NOMO-1 (cell line): ENCODE measurements around the gene GRAMD2A.
"Not testable (repeated sequence)": the region's sequence is repeated elsewhere in the genome, so short reads cannot be mapped to it uniquely, and the experiment has no call there.

ENCODE experiments used
- DNase-seq, 2 experiments: peaks; one replicate each; lab custom pipeline; 2025; ENCODE audit not compliant: unreplicated experiment in 2 of 2; lab: John Stamatoyannopoulos, UW

Gene GRAMD2A

DNA sequence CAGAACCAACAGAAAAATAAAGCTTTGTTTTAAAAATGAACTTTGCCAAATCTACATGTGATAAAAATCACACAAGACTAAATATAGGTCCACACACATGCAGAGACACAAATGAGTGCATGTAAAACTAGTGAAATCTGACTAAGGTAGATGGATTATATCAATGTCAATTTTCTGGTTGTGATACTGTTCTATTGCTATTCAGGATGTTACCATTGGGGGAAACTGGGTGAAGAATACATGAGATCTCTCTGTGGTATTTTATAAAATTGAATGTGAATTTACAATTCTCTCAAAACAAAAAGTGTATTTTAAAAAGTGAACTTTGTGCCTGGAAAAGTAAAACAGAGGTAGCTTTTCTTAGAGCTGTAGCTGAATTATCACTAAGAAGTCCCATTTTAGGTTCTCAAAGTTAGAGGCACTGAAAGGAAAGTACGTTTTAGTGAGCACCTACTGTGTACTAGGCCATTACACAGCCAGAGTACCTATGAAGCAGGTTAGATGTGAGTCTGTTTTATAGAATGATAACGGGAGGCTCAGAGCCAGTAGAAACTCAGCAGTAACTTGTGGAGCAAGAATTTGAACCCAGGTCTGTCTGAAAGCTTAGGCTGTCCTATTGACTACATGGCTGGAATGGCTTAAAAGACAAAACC lies 8.2 kb downstream of the GRAMD2A start:
- DNase-seq: no peak

DNA sequence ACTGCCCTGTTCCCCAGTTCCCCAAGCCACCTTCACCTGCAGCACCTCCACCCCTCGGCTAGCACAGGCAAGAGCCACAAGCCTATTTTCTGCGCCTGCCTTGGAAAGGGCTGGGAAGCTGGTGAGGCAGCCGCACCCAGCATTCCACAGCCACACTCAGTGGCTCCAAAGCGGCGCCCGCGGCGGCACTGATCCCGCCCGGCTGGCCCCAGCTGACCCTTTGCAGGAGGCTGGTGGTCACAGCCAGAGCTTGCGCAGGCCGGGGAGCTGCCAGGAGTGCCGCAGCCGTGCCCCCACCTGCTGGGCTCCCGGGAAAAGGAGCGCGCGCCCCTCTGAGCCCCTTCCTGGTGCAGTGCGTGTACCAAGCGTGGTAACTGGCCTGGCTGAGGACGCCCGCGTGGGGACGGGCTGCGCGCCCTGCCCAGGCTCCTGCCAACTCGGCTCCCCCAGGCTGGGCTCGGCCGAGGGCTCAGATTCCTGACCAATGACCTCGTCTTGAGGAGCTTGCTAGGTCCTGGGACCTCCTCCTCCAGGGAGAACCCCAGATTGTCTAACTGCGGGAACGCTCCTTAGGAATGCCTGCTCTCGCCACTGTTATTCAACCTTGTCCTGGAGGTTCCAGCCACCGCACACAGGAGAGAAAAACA lies 13.3 kb downstream of the GRAMD2A start:
- DNase-seq: no peak

DNA sequence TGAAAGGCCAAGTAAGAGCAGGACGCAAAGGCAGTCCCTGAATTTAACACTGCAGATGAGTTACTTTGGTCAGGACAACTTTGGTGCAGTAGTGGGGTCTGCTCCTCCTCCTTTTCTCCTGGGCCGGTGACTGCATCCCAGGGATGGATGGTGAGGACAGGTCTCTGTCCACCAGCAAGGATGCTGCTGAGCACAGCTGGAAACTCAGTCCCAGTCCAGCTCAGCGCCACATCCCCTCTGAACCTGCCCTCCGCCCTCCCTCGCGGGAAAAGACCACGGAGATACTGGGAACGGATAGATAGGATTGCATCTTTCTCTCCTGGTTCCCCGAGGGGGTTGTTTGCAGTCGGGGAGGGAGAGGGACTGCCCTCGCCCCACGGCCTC lies 13.8 kb downstream of the GRAMD2A start:
- no peak for DNase-seq

DNA sequence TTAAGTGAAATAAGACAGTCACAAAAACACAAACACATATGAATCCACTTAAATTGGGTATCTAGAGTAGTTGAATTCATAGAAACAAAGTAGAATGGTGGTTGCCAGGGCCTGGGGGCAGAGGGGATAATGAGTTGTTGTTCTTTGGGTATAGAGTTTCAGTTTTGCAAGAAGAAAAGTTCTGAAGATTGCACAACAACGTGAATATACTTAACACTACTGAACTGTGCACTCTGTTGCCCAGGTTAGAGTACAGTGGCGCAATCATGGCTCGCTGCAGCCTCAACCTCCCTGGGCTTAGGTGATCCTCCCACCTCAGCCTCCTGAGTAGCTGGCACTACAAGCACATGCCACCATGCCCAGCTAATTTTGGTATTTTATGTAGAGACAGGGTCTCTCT lies 14.9 kb downstream of the GRAMD2A start:
- DNase-seq: peak; percentile 10 to 22

DNA sequence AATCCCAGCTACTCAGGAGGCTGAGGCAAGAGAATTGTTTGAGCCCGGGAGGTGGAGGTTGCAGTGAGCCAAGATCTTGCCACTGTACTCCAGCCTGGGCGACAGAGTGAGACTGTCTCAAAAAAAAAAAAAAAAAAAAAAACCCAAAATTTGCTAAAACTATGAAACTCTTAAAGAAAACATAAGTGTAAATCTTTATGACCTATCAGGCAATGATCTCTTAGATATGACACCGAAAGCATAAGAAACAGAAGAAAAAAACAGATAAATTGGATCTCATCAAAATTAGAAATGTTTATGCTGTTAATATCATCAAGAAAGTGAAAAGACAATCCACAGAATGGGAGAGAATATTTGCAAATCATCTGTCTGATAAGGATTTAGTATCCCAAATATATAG lies 15.3 kb downstream of the GRAMD2A start:
- DNase-seq: no peak

DNA sequence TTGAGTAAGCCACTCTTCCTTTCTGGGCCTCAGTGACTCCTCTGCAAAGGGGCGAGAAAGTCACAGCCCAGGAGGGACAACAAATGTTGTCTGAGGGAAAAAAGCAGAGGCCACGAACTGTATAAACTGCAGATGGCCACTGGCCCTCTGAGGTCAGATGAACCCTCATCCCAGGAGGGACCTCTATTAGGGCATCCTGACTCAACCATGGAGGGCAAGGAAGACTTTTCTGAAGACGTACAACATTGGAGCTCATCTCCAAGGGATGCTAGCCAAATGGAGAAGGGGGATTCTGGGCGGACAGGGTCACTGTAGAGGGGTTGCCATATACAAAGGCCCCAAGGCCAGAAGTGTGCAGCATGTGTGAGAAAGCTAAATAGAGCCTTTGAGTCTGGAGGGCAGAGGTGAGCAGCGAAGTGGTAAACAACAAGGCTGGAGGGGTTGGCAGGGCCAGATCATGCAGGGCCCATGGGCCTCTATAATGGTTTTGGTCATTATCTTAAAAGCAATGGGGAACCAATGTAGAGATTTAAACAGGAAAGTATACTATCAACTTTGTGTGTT lies 16.7 kb downstream of the GRAMD2A start:
- DNase-seq: no peak

DNA sequence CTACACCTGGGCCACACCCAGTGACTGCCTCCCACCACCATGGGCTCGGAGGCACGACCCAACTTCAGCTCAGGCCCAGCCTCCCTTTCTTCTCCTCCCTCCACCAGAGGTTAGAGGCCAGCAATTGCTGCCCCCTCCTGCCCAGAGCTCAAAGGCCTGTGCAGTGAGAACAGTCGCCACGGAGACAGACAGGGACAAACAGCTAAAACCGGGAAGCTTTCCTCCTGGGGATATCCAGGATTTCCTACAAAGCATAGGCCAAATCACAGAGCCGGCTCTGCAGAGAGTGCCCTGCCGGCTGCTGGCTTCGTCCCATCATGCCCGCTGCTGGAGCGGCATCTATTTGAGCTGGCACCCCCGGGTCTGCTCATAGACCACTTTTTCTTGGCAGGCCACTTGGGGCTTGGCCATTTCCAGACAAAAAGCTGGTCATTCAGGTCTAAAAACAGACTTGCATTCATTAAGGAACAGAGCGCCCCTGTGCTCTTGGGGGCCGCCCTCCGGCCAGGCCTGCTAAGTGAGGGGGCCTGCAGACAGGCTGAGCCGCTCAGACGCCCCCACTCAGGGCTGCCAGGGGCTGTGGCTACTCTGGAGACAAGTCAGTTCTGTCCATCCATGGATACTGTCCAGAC lies 17.5 kb downstream of the GRAMD2A start:
- no peak for DNase-seq

DNA sequence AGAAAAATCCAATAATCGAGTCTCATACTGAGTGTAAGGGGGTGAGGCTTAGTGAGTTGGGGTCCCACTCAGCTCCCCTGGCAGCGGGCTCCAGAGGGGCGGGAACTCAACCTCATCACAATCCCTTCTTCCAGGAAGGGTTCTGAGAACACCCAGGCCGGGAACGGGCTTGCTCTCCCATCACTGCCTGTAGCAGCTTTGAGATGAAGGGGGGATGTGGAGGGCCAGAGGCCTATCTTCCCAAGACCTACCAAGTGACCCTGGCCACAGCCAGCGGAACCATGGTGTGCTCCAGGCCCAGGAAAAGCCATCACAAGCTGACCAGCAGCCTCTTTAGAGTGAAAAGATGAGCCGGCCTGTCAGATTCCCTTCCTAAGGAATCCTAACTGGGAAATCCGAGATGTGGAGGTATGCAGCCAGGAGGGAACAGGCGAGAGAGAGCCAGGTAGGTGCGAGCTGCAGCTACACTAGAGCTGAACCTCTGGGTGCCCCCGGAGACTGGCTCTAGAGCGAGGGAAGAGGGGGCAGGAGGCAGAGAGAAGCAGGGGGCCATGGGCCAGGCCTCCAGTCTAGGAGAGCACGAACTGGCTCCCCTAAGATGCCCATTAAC lies 18.5 kb downstream of the GRAMD2A start:
- DNase-seq: no peak

DNA sequence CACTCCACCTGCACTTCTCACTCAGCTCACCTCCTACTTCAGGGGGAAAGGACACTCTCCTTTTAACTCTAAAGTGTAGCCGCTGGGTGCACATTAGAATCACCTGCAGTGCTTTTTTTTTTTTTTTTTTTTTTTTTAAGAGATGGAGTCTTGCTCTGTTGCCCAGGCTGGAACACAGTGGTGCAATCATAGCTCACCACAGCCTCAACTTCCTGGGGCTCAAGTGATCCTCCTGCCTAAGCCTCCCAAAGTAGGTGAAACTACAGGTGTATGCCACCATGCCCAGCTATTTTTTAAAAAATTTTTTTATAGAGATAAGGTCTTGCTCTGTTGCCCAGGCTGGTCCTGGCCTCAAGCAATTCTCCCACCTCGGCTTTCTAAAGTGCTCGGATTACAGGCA lies 20.8 kb downstream of the GRAMD2A start:
- no peak for DNase-seq

DNA sequence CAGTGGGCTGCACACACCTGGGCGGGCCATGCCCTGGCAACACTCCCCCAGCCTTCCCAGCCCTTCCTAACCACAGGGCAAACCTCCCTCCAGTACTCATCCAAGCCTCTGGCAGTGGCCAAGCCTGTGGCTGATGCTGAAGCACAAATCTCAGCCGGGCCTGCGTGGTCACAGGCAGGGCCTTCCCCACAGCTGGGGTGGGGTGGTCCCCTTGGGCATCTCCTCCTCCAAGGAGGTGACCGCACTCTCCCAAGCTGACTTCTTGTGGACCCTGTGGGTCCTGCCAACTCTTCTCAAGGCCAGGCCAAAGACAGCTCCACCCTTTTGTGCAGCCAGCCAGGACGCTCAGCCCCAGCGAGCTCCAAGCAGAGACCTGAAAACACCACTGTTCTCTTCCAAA lies 21.4 kb downstream of the GRAMD2A start:
- no peak for DNase-seq

DNA sequence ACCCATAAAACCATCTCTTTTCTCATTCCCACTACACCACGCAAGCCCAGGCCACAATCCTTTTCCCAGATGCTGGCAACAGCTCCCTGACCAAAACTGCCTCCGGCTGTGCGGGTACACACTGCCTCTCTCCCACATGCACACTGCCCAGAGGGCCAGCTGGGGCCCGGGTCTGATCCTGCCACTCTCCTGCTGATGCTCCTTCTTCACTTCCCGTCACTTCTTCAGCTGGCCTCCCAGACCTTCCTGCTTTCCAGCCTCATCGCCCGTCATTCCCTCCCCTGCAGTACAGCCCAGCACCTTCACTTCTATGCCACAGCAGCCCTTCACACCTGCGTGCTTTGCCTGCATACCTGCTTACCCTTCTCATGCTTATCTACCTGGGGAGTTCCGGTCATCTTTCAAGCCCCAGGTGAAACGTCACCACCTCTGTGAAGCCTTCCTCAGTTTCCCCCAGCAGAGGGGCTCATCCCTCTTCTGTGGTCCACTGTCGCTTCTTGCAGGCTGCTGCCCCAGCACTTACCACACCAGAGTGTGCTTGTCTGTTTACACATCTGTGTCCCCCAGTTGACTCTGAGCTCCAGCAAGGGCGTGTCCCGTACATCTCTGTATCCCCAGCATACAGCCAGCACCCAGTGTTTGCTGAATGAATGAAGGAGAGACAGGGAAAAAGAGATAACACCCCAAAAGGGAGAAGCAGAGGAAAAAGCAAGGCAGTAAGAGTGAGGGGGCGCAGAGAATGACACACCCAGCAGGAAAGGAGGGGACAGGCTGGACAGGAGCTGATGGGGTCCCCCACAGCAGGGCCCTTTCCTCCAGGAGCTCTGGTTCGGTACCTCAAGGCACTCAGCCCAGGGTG lies 22.2 kb downstream of the GRAMD2A start:
- DNase-seq: no peak

DNA sequence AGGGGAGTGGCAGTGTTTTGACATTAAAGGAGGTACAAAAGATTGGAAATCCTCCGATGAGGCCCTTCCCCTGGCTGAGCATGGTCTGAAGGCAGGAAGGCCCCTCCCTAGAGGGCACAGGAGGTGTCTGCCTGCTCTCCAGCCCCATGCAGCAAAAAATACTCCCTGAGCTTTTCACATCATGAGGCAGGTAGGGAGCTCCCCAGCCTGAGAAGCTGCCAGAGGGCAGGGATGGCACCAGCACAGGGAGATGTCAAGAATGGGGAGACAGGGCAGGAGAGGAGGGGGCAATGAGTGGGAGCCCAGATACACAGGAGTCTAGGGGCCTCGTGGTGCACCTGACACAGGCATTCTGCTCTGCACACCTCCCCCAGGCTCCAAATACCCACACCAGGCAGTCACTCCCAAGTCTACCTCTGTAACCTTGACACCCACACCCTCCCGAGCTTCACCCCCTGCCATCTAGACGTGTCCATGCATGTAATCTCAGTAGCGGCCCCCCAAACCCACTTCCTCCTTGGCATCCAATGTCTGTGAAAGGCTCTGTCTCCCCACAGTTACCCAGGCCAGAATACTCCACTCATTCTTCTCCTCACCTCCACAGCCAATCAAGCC lies 22.9 kb downstream of the GRAMD2A start:
- DNase-seq: no peak

DNA sequence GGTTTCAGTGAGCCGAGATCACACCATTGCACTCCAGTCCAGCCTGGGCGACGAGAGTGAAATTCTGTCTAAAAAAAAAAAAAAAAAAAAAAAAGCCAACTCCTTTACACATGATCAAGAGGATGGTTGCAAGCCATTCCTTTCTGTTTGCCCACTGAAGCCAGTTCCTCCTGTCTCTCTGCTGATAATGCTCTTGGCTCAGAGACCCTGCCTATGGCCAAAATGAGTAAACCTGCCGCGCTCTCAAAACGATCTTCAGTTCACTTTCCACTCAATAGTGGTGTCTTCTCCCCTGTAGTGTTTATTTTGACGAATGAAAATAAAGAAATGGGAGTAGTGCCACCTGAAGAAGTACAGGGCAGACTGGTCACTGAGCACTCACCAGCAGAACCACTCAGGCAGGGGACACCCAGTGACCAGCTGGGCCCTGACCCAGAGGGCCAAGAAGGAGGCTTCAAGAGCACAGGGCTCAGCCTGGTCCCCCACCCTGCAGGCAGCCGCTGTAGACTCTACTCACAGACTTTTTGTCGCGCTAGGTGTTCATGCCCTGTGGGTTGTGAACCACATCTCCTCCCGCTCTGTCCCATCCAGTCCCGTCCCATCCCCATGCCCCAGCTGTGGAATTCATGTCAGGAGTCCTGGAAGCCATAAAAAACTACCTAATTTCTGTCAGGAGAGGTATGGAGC lies 23.6 kb downstream of the GRAMD2A start:
- no peak for DNase-seq

DNA sequence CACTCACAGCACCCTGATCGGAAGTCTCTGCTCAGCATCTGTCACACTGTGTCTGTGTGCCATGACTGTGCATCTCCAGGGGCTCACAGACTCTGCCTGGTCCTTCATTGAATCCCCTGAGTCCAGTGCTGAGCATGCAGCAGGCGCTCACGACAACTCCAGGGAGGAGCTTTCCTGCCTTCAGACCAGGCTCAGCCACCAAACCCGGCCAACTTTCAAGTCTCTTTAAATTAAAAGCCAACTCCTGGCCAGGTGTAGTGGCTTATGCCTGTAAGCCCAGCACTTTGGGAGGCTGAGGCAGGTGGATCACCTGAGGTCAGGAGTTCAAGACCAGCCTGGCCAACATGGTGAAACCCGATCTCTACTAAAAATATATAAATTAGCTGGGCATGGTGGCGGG lies 24.2 kb downstream of the GRAMD2A start:
- no peak for DNase-seq

DNA sequence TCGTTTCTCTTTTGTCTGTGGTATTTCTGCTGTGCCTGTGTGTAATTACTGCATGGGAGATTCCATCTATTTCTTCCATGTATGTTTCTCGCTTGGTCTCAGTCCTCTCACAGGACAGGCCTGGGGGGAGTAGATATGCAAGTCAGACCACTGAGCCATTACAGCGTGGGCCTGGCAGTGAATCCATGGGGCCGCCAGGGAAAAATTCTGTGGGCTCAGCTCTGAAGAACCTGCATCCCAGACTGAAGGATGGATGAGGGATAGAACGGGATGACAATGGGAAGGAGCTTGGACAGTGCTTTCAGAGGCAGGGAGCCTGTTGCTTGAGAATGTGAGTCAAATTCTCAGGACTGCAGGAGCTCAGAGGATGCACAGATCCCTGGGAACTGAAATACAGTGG lies 24.8 kb downstream of the GRAMD2A start:
- no peak for DNase-seq

DNA sequence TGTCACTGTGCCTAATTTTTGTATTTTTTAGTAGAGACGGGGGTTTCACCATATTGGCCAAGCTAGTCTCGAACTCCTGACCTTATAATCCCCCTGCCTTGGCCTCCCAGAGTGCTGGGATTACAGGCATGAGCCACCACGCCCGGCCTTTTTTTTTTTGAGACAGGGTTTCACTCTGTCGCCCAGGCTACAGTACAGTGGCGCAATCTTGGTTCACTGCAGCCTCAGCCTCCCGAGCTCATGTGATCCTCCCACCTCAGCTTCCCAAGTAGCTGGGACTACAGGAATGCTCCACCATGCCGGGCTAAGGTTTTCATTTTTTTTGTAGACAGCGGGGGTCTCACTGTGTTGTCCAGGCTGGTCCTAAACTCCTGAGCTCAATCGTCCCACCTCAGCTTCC lies 25.6 kb downstream of the GRAMD2A start:
- not testable (repeated sequence) for DNase-seq

DNA sequence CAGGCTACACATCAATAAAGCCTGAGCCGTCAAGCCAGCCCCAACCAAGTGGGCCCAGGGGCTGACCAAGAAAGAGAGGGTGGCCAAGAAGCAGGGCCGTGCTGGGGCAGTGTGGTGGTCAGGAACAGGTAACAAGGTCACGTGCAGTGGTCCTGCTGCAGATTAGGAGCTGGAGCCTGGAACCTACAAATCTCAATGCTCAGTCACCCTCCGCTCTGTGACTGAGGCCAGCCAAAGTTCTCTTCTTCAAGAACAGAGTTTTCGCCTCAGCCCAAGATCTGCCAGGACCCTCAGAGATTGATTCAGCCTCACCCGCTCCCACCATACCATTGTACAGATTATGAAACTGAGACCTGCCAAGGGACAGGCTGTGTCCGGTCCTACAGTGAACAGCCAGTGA lies 26.9 kb downstream of the GRAMD2A start:
- no peak for DNase-seq

DNA sequence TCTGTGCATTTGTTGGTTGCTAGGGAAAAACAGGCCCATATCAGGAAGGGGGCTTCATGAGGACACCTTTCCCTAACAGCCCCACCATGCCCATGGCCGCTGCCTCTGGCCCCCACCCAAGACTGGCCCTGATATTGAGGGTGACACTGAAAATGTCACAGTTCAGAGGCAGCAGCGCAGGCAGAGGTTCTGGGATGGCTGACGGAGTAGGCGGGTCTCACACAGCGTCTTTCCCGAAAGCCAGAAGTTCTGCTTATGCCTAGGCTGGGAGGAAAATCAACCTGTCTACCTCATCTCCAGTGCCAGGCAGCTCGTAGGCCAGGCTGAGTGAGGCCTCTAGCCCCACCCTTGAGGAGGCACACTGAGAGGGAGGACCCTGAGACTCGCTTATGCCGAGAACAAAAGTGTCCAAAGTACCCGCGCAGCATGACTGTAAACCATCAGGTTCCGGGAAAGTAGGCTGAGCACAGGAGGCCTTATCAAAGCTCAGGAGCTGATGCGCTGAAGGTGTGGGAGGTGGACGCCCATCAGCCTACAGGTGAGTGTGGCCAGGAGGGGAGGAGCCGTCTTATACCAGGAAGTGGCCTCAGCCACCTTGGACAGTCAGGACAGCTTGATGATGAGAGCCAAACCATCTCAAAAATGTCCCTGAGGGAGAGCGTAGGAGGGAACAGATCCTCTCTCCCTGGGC lies 27.5 kb downstream of the GRAMD2A start:
- DNase-seq: no peak

DNA sequence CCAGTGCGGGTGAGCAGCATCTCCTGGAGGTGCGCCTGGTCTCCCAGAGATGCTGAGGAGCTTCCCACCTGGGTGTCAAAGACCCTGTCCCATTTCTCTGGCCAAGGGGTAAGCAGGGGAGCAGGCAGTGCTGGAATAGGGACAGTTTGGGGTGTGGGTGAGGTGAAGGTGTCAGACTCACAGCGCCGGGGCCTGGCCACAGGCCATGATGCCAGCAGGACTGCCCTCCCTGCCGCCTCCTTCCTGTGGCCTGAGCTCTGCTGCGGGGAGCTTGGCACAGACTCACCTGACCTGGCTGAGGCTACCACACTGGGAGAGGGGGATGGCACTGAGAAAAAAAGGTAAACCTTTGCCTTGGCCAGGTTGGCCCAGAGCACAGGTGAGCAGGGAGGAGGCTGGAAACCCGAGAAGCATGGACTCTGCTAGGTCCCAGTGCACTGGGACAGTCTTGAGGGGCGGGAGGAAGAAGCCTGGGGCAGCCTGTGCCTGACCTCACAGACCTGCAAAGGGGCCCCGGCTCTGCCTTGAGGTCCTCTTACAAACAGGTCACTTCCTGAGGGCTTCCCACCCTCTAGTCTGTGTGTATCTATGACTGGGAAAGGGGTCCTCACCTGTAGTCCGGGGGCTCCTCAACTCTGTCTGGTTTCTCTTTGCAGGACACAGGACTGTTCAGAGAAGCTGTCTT lies 28.2 kb downstream of the GRAMD2A start:
- DNase-seq: no peak
